Right lobe of liver (tissue), 6 donors: ENCODE results near the gene ARL8B. TPM values are rescaled to one million over a fixed set of nuclear protein-coding genes. Genes with fewer than 3 reads are reported as not detected.

ENCODE experiments used
- ATAC-seq, 4 donors: fragments of 200-7000 bp; cut with Tn5 transposase; one replicate each; pipeline ENCODE4 v1.9.1; 2020; ENCODE audit warnings: mild to moderate bottlenecking in 4 of 4, moderate library complexity in 4 of 4
- DNase-seq, 3 donors: peaks; one replicate each; pipeline ENCODE4 v3.0.0-alpha.2; 2020
- H3K27ac ChIP-seq, 3 donors: fragments of 200-600 bp; one replicate each; pipeline ENCODE4 v1.8.0; 2022
- H3K27me3 ChIP-seq, 2 donors: fragments of 200-600 bp; one replicate each; pipeline ENCODE4 v1.8.0; 2022
- H3K36me3 ChIP-seq, 4 donors: fragments of 200-600 bp; sonication (generic) in 1 of 4; one replicate each; pipeline versions ENCODE4 v1.5.1 to v1.8.0; 2017 to 2022; ENCODE audit warnings: control low read depth in 1 of 4
- H3K4me1 ChIP-seq, 4 donors: fragments of 200-600 bp; sonication (generic) in 1 of 4; one replicate each; pipeline versions ENCODE4 v1.5.1 to v1.8.0; 2017 to 2022; ENCODE audit warnings: control low read depth in 1 of 4
- H3K4me3 ChIP-seq, 3 donors: fragments of 200-600 bp; one replicate each; pipeline ENCODE4 v1.8.0; 2022
- H3K9me3 ChIP-seq, 4 donors: fragments of 200-600 bp; sonication (generic) in 1 of 4; one replicate each; pipeline versions ENCODE4 v1.5.1 to v1.8.0; 2017 to 2022; ENCODE audit warnings: control low read depth in 1 of 4
- POLR2A ChIP-seq: fragments of 450-650 bp; IDR thresholded peaks from one replicate; pipeline ENCODE4 v1.6.1; 2017; ENCODE audit warnings: antibody characterized with exemption, mild to moderate bottlenecking
- WGBS: methylation state at CpG from one replicate; pipeline ENCODE4 v1.1.6; 2018; ENCODE audit warnings: low coverage, low lambda C conversion rate; ENCODE audit not compliant: insufficient coverage; ENCODE audit errors: missing lambda C conversion rate; 5-methylcytosine and 5-hydroxymethylcytosine counted together
- intact Hi-C, 2 donors: fragments of 100-400 bp; cut with DNase I; formaldehyde crosslinking; loops; one replicate each; pipeline versions ENCODE4 v1.11.2 to v1.14.1; 2022
- total RNA-seq, 6 experiments: library from RNA; depleted of rRNA in 2 of 6; stranded (reverse); fragments of >200 nt in 2 of 6; fragmentation: NEBNext Ultra II Directional in 3 of 6; extraction: Animal tissue kit (Norgen Biotek cat#: 25700) in 3 of 6; gene quantifications; one replicate each; pipeline versions ENCODE4 v1.1.0 to v1.2.4, GENCODE V29; 2016 to 2023
- TF ChIP-seq, protein P1 (sequence below), 4 donors: fragments of 200-600 bp in 3 of 4; fragments of 450-650 bp in 1 of 4; IDR thresholded peaks; one replicate each; pipeline versions ENCODE4 v1.5.1 to v1.8.0; 2016 to 2022; ENCODE audit warnings: antibody characterized with exemption in 4 of 4, mild to moderate bottlenecking in 2 of 4
- donor health status: DM: no; HTN: yes; CAD: no.
- donor health status: DM: no; HTN: no; CAD: no.
- donor health status: DM: no; HTN: no; CAD: no.
- donor health status: DM: no; HTN: yes; CAD: no.
- donor health status: DM: no; HTN: yes; CAD: no.

ARL8B gene
- total RNA-seq, 6 experiments from 2014 or later, result 20.0 to 33.1 (median 26.7) TPM

DNA sequence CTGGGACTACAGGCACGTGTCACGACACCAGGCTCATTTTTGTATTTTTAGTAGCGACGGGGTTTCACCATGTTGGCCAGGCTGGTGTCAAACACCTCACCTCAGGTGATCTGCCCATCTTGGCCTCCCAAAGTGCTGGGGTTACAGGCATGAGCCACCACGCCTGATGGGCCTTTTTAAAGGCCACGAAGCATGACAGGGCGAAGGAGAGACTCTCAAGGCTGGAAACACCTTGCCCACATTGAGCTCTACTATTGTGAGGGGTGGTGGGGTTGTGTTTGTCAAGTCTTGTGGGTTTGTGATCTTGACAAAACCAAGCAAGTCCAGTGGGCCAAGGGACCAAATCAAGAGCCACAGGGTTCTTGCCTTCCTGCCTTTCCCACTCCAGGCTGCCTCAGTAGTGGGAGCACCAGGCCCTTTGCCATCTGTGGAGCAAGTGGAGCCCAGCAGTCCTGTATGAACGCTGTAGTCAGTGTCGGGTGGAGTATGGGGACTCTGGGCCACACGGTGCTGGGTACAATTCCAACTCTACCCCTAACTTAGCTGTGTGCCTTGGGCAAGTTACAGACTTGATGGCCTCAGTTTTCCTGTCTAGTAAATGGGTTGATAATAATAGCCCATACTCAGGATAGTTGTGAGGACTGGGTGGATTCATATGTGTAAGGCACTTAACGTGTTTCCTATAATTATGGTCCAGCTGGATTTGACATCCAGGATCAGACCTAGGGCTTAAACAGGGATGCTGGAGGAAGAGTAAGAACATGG lies 98.8 kb downstream of the ARL8B start:
- H3K4me3 ChIP-seq, result no peak overlapping the region
- TF ChIP-seq, protein P1, sequence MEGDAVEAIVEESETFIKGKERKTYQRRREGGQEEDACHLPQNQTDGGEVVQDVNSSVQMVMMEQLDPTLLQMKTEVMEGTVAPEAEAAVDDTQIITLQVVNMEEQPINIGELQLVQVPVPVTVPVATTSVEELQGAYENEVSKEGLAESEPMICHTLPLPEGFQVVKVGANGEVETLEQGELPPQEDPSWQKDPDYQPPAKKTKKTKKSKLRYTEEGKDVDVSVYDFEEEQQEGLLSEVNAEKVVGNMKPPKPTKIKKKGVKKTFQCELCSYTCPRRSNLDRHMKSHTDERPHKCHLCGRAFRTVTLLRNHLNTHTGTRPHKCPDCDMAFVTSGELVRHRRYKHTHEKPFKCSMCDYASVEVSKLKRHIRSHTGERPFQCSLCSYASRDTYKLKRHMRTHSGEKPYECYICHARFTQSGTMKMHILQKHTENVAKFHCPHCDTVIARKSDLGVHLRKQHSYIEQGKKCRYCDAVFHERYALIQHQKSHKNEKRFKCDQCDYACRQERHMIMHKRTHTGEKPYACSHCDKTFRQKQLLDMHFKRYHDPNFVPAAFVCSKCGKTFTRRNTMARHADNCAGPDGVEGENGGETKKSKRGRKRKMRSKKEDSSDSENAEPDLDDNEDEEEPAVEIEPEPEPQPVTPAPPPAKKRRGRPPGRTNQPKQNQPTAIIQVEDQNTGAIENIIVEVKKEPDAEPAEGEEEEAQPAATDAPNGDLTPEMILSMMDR (IDR thresholded peaks at IDR 0.05), result no peak
- TF ChIP-seq POLR2A, result no peak
- no peak overlapping the region for H3K27ac ChIP-seq
- peaks cover 0 to 28% (median 15%) of the 10 kb centered on the region in 4 donors for H3K36me3 ChIP-seq
- H3K27me3 ChIP-seq, result no peaks in the 10 kb centered on the region
- ATAC-seq (no peak), DNase-seq (no peak)
- 92% methylated on average over 8 of the region's 11 CpGs for WGBS
- intact Hi-C loops, result no loop called here
- H3K9me3 ChIP-seq, result no peaks in the 10 kb centered on the region
- peaks cover 0 to 21% (median 9%) of the 10 kb centered on the region in 4 donors for H3K4me1 ChIP-seq

DNA sequence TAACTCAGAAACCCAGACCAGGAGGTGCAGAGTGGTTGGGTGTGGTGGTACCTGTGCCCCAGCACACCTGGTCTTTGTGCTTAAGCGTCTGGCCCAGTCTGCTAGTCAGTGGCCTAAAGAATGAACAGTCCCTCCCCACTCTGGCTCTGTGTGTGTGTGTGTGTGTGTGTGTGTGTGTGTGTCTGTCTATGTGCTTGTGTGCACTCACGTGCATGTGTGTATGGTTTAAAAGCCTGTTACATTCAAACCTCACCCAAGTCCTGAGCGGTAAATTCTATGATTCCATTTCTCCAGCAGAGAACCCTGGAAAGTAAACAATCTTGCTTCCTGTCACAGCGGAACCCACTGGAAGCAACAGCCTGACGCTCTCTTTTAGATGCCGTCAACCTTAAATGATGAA lies 99.6 kb downstream of the ARL8B start:
- DNase-seq, result no peak
- H3K27me3 ChIP-seq, result no peaks in the 10 kb centered on the region
- no peaks in the 10 kb centered on the region for H3K9me3 ChIP-seq
- ATAC-seq, result peak in 1 of 4 donors; percentile 7
- TF ChIP-seq POLR2A, result no peak
- TF ChIP-seq, protein P1 (IDR thresholded peaks at IDR 0.05), result no peak
- H3K27ac ChIP-seq, result no peak overlapping the region
- peaks cover 0 to 20% (median 8%) of the 10 kb centered on the region in 4 donors for H3K36me3 ChIP-seq
- H3K4me1 ChIP-seq, result peaks cover 0 to 21% (median 7%) of the 10 kb centered on the region in 4 donors
- intact Hi-C loops, result no loop called here
- H3K4me3 ChIP-seq, result no peak overlapping the region
- WGBS, result 53% methylated on average over 6 of the region's 6 CpGs

- ATAC-seq (no peak), DNase-seq (no peak)
- H3K4me3 ChIP-seq, result no peak overlapping the region
- H3K4me1 ChIP-seq, result peaks cover 0 to 15% (median 3%) of the 10 kb centered on the region in 4 donors
- no peak for TF ChIP-seq POLR2A
- TF ChIP-seq, protein P1 (IDR thresholded peaks at IDR 0.05), result no peak
- peaks cover 0 to 12% (median 4%) of the 10 kb centered on the region in 4 donors for H3K36me3 ChIP-seq
- no peaks in the 10 kb centered on the region for H3K27me3 ChIP-seq
- 54% methylated on average over 5 of the region's 13 CpGs for WGBS
- no peak overlapping the region for H3K27ac ChIP-seq
- H3K9me3 ChIP-seq, result no peaks in the 10 kb centered on the region
- intact Hi-C loops, result no loop called here
These were observed 100.4 kb downstream of the ARL8B start for GRCh38 chr3:5222283-5223005.

- no peaks in the 10 kb centered on the region for H3K27me3 ChIP-seq
- TF ChIP-seq, protein P1 (IDR thresholded peaks at IDR 0.05), result peak; percentile 23 to 32 (median 30)
- no peak for TF ChIP-seq POLR2A
- H3K4me3 ChIP-seq, result no peak overlapping the region
- H3K36me3 ChIP-seq, result no peaks in the 10 kb centered on the region
- DNase-seq (no peak), ATAC-seq (peak in 1 of 4 donors; percentile 25)
- 36% methylated on average over 6 of the region's 6 CpGs for WGBS
- no peaks in the 10 kb centered on the region for H3K9me3 ChIP-seq
- H3K4me1 ChIP-seq, result no peaks in the 10 kb centered on the region
- intact Hi-C loops, result no loop called here
- no peak overlapping the region for H3K27ac ChIP-seq
These were observed 104.7 kb downstream of the ARL8B start for GRCh38 chr3:5226783-5227182.
